Stimulated activated CD4-positive, alpha-beta T cell treated with anti-CD3 and anti-CD28 coated beads, Interleukin-15, amount 100 ng/mL, for 24 hours (primary cell): ENCODE measurements around the gene FAM200C.

Experiments
- DNase-seq: peaks from one replicate; pipeline ENCODE4 v3.0.0-alpha.2; 2020

FAM200C gene

DNA sequence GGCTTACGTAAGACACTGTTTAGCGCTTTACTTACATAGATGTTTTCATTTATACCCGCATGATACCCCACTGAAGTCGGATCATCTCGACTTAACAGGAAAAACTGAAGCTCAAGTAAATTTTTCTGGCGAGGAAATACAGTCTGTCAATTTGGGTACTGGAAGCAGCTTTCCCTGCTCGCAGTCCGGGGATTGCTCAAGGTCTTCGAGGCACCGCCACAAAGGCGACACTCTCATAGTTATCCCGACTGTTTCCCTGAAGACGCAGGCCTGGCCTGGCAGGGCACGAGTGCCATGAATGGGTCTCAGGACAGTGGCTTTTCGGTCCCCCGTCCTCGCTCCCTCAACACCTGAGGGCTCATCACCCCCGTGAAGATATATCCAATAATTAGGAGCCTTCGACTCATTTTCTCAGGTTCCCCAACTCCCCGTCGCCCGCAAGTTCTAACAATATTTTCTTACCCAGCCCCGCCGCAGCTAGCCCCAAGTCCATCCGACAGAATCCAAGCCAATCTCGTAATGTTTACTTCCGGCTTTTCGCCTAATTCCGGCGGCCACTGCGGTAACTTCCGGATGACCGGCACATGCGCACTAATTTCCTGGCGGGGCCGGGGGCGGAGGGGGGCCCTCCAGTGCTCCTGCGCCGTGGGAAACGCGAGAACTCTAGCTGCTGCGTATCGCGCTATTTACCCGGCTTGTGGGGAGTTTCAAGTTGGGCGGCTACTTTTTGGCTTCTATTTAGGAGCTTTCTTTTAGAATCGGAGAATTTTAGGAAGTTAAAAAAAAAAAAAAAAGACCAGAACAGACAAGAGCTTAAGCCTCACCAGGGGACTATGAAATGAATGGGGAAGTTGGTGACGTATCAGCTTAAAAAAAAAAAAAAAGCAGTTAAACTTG, 19.0 kb upstream of the FAM200C start, which contains the start of gene SLU7:
TSS of gene SLU7 (minus strand) at position 521 of the 897 bp plus-strand sequence. CDS start 3,787 bp downstream, outside the sequence.
- DNase-seq: peak; percentile 95

DNA sequence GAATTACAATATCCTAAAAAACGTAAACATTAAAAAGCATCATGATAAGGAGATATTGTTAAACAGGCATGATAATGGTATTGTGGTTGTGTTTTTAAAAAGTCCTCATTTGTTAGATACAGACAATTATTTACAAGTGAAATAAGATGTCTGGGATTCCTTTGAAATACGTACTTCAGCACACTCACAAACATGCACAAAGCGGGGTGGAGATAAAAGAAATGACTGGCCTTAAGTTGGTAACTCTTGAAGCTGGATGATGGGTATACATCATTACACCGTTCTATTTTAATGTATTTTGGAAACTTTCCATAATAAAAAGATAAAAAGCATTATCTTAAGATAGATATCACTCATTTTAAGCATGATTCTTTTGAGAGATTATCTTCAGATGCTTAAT, 1.0 kb downstream of the FAM200C start:
- no peak for DNase-seq

GRCh38 chr5:160397492-160397891, 2.4 kb downstream of the FAM200C start:
- no peak for DNase-seq

DNA sequence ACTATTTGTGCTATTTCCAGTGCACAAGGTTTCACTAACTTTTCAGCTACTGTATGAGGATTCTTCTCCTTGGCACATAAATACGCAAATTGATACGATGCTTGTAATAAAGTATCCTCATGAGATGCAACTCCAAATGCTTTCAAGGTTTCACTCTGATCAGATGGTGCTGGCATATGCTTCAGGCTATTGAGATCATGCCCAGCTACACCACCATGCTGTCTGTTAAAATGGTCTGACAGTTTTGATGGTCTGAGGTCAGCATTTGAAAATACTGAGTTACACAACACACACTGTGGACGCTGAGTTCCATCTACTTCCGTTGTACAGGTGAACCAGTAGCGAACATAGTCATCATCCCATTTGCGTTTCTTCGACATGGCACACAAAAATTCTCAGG, 4.7 kb downstream of the FAM200C start:
- no peak for DNase-seq

GRCh38 chr5:160390787-160391696, 8.8 kb downstream of the FAM200C start:
- DNase-seq: no peak

GRCh38 chr5:160387445-160387844, 12.4 kb downstream of the FAM200C start:
- DNase-seq: no peak

GRCh38 chr5:160385496-160385895, 14.4 kb downstream of the FAM200C start:
- DNase-seq: no peak

- no peak for DNase-seq
Observed at GRCh38 chr5:160384681-160385080, 15.2 kb downstream of the FAM200C start.

DNA sequence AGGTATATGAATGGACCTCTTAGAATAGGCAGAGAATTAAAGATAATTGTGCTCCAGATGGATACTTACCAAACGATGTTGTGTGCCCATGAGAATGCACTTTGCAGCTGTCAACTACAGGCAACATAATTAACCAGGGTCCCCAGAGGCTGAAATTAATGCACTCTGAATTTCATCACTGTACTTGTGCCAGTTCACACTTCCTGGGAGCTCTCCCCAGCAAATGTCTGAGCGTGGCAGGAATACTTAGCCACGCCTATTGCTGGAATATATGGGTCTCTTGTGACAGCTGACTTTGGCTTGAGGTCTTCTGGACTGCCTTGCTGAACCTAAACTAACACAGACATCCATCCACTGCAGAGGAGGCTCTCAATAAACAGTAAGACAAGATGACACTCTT, 17.5 kb downstream of the FAM200C start:
- no peak for DNase-seq

GRCh38 chr5:160380041-160380440, 19.8 kb downstream of the FAM200C start:
- DNase-seq: no peak

DNA sequence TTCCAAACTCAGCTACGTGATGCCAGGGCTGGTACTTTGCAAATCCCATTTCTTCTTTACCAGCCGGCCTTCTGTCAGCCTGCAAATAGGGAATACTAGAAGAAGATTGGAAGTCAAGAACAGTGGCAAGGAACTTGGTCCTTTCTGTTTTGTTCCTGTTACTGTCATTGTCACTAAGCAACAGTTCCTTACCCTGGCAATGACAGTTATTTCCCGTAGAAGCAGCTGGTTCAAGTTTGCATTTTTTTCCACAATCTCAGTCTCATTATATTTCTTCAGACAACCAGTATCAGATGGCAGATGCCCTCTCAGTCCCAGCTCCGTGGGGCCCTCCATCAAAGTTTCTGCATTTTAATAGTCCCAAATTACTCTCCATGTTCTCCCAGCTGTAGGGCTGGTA, 20.3 kb downstream of the FAM200C start:
- DNase-seq: no peak

- DNase-seq: no peak
Observed at GRCh38 chr5:160378330-160378729, 21.5 kb downstream of the FAM200C start.

DNA sequence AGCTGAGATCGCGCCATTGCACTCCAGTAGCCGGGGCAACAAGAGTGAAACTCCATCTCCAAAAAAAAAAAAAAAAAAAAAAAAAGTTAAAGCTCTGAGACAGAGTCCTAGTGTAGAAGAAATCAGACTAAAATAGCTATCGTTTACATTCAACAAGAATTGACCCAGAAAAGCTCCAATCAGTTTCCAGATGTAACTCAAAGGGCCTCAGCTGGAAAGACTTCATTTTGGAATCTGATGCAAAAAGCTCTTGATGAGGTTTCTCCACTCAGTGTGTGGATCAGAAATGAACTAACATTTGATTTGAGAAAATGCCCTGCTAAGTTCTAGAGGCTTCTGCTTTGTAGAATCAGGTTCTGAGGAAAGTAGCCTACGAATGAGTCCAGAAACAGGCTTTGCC, 22.2 kb downstream of the FAM200C start:
- DNase-seq: no peak

DNA sequence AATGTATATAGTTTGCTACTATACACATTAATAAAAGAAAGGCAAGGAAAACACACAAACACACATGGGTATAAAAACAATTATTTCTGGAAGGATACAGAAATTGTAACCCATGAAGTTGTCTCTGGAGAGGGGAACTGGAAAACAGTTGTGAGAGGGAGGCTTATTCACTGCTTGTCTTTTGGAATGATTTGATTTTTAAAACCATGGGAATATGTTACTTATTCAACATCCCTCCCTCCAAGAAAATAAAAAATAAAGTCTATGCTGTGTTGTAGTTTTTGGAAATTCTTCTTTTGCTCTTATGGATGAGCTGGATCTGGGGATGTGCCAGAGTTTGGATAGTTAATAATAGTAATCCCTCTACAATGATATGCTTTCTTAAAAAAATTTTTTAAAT, 23.4 kb downstream of the FAM200C start:
- DNase-seq: no peak

DNA sequence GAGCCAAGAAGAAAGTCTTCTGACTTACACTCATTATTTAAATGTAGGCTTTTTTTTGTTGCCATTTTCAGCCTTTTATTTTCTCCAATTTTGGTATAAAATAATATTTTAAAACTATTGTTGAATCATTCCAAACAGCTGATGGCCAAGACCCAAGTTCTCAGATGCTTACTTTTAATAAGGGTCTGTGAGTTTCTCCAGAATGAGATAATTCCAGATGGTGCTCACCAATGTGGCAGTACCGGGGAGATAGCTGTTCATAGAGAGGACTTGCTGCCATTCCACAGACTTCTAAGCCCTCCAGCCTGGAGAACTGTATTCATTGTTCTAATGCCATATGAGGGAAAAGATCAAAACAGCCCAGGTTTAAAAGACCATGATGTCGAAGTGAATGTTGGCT, 24.2 kb downstream of the FAM200C start:
- no peak for DNase-seq

DNA sequence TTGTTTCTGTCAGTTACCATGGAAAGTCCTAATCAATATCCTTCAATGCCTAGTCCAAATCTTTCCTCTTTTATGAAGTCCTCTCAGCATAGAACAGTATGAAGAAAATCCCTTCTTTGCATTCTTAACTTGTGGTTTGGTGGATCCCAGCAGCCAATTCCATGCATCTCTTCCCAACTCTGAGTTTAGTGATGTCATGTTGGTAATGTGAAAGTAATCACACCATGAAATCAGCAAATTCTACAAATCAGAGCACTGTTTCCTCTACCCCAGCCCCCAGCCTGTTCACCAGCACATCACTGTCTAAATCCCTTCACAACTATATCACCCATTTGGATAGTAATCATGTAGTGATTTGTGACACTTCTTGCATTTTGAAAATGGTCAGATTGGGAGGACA, 24.7 kb downstream of the FAM200C start:
- no peak for DNase-seq

- DNase-seq: no peak
Observed at GRCh38 chr5:160371294-160371693, 28.6 kb downstream of the FAM200C start.

- no peak for DNase-seq
Observed at GRCh38 chr5:160370713-160371034, 29.2 kb downstream of the FAM200C start.

- peak; percentile 32 for DNase-seq
Observed at GRCh38 chr5:160369990-160370712, 29.7 kb downstream of the FAM200C start, which contains the start of gene C1QTNF2. C1QTNF2 (minus strand) TSS chr5:160370626; CDS start chr5:160355011, 15,615 bp downstream.

DNA sequence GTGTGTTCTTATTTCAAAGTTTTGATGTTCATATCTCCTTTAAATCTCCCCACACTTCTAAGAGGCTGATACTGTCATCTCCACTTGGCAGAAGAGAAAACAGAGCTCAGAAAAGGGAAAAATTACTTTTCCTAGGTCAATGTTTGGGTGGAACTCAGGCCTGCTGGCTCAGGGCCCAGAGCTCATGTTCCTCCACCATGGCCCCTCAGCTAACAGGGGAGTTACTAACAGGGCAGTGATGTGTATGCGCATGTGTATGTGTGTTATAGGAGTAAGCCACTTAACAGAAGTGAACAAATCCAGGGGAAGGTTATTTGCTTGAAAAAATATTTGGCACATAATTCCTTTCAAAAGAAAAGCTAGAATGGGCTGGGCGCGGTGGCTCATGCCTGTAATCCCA, 32.0 kb downstream of the FAM200C start:
- DNase-seq: no peak

GRCh38 chr5:160367261-160367660, 32.6 kb downstream of the FAM200C start:
- no peak for DNase-seq

DNA sequence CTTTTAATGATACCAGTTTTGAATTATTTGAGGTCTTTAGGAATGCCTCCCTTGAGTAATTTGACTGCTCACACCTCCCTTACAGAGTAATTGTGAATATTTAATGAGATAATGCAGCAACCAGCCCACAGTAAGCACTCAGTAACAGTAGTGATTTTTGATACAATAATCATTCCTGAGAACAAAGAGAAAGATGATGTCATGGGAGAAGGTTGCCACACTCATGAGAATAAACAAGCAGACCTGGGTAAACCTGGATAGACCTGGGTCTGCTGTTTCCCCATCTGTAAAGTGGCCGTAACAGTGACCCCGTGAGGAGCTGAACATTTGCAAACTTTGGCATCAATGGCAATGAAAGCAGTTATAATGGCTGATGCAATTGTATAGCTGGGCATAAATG, 33.6 kb downstream of the FAM200C start:
- no peak for DNase-seq
